Measurements from ENCODE around the gene PTPRCAP.

PTPRCAP gene

DNA sequence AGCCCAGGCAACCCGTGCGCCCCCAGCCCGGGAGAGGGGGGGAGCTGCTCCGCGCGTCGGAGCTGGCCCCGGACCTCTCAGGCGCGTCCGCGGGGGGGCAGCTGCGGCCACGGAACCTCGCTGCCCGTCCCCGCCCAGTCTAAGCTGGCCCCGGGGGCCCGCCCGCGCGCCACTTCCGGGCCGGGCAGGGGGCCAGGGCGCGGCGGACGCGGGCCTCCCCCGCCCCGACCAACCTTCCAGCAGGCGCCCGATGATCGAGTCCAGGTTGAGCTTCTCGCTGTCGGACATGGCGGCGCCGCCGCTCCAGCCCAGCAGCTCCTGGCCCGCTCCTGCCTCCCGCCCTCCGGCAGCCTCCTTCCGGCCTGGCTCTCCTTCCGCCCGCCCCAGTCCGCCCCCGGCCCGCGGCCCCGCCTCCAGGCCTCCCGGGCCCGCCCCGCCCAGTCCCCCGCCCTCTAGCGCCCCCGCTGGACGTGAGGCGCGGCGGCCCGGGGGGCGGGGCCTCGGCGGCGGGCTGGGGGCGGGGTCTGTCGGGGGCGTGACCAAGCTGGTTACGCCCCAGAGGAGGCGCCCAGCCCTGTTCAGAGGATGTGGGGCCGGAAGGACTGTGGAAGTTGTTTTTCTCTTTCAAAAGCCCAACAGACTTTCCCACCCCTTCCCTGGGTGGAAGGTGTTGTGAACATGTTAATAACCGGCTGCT lies 35.8 kb downstream of the PTPRCAP start, which contains the start of gene PPP1CA:
PPP1CA (minus strand) TSS at position 364 of the 697 bp plus-strand sequence; CDS start at position 288, 76 bp downstream.
- Histone ChIP-seq H3K27me3 (ENCODE audit: control insufficient read depth in 2 of 2, insufficient read depth in 2 of 2, low read length in 2 of 2) (no peaks in the 10 kb centered on the region), H3K4me3 (ENCODE audit: low read length in 2 of 2) (peak within 1 kb of the TSS; percentile 73 to 83), H3K9ac (ENCODE audit: low read depth in 1 of 2, low read length in 2 of 2) (peak within 1 kb of the TSS; percentile 84 to 97), H3K9me3 (ENCODE audit: control insufficient read depth in 2 of 2, low read length in 2 of 2) (no peaks in the 10 kb centered on the region), H3K27ac (ENCODE audit: low read depth in 2 of 2, low read length in 2 of 2) (peak within 1 kb of the TSS; percentile 88 to 97), H3K4me1 (ENCODE audit: control insufficient read depth in 2 of 2, insufficient read depth in 2 of 2, low read length in 2 of 2) (peaks cover 18 to 24% of the 10 kb centered on the region in 2 donors), H3K36me3 (ENCODE audit: control insufficient read depth in 2 of 2, insufficient read depth in 2 of 2, low read length in 2 of 2) (peaks cover 24 to 27% of the 10 kb centered on the region in 2 donors)

DNA sequence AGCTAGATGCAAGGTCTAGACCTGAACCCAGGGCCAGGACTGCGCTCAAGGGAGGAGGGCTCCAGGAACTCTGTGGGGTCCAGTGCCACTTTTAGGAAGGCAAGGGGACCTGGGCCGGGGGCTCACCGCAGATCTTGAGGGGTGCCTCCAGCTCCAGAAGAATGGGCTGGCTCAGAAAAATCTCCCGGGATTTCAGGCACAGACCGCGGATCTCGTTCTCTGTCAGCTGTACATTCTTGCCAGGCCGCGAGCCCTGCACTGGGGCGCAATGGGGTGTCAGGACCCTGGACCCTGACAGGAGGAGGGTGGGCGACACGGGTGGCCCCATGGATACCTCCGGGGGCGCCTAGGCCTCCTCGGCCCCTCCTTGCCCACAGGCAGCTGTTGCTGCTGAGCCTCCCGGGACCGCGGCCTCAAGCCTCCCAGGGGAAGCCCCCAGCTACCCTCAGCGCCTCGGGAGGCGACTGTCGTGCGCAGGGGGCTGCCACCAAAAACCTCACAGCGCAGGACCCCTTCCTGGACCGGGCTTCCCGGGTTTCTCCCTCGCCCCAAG lies 36.5 kb downstream of the PTPRCAP start:
- H3K27ac ChIP-seq (ENCODE audit: low read depth in 2 of 2, low read length in 2 of 2), result peak overlapping the region; percentile 84 to 92
- H3K4me1 ChIP-seq (ENCODE audit: control insufficient read depth in 2 of 2, insufficient read depth in 2 of 2, low read length in 2 of 2), result peaks cover 18 to 24% of the 10 kb centered on the region in 2 donors
- H3K27me3 ChIP-seq (ENCODE audit: control insufficient read depth in 2 of 2, insufficient read depth in 2 of 2, low read length in 2 of 2), result no peaks in the 10 kb centered on the region
- H3K36me3 ChIP-seq (ENCODE audit: control insufficient read depth in 2 of 2, insufficient read depth in 2 of 2, low read length in 2 of 2), result peaks cover 24 to 27% of the 10 kb centered on the region in 2 donors
- H3K9me3 ChIP-seq (ENCODE audit: control insufficient read depth in 2 of 2, low read length in 2 of 2), result no peaks in the 10 kb centered on the region
- H3K9ac ChIP-seq (ENCODE audit: low read depth in 1 of 2, low read length in 2 of 2), result peak overlapping the region; percentile 84 to 97
- peak overlapping the region; percentile 73 to 83 for H3K4me3 ChIP-seq (ENCODE audit: low read length in 2 of 2)

DNA sequence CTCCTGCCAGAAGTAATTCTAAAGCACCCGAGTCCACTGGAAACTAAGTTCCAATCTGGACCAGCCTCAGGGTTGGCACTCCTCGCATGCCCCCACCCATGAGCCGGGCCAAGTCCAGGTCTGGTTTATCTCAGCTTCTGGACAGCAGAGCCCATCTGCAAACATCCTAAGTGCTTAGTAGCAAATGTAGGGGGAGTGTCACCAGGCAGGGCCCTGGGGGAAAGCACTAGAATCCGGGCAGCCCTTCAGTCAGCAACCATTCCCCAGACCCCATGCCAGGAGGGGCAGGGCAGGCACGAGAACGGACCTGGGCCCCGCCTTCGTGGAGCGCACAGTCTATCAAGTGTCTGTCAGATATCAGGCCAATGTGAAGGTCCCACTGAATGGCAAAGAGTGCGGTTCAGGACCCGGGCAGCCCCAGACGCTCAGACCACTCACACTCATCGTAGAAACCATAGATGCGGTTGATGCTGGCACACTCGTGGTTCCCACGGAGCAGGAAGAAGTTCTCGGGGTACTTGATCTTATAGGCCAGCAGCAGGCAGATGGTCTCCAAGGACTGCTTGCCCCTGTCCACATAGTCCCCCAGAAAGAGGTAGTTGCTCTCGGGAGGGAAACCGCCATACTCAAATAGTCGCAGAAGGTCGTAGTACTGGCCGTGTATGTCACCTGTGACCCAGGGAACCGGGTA lies 37.1 kb downstream of the PTPRCAP start:
- Histone ChIP-seq H3K9ac (ENCODE audit: low read depth in 1 of 2, low read length in 2 of 2) (peak overlapping the region; percentile 84 to 97), H3K9me3 (ENCODE audit: control insufficient read depth in 2 of 2, low read length in 2 of 2) (no peaks in the 10 kb centered on the region), H3K4me1 (ENCODE audit: control insufficient read depth in 2 of 2, insufficient read depth in 2 of 2, low read length in 2 of 2) (peaks cover 18 to 24% of the 10 kb centered on the region in 2 donors), H3K27me3 (ENCODE audit: control insufficient read depth in 2 of 2, insufficient read depth in 2 of 2, low read length in 2 of 2) (no peaks in the 10 kb centered on the region), H3K36me3 (ENCODE audit: control insufficient read depth in 2 of 2, insufficient read depth in 2 of 2, low read length in 2 of 2) (peaks cover 24 to 27% of the 10 kb centered on the region in 2 donors), H3K4me3 (ENCODE audit: low read length in 2 of 2) (peak overlapping the region; percentile 73 to 83), H3K27ac (ENCODE audit: low read depth in 2 of 2, low read length in 2 of 2) (peak overlapping the region; percentile 84 to 92)

DNA sequence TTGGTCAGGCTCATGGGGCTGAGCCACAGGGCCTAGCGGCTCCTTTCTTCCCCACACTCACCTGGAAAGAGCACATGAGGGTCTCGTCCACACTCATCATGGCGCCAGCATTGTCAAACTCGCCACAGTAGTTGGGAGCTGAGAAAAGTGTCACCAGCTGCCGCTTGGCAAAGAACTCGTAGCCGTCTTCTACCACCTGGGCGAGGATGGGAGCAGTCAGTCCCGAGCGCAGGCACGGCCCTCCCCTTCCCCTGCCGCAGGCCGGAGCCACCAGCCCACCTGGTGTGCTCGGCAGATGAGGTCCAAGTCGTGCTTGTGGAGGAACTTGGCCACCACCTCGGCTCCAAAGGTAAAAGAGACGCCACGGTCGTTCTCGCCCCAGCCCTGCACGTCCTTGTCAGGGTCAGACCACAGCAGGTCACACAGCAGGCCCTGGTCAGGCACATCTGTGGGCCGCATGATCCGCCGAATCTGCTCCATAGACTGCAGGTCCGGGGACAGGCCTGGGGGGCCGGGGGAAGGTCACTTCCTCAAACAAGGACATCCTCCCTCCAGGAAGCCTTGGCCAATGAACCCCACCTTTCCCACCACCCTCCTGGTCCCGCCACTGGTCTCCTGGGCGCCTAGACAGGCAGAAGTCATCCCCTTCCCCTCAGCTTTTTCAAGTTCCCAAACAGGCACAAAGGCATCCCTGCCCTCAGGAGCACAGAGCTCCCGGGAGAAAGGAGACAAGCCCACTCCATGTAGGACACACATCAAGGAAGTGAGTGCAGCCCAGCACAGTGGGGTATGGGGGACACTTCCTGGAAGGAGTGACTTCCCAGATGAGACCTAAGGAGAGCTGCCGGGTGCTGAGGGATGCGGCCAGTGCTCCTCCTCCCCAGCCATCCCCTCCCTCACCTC lies 38.6 kb downstream of the PTPRCAP start:
- H3K36me3 ChIP-seq (ENCODE audit: control insufficient read depth in 2 of 2, insufficient read depth in 2 of 2, low read length in 2 of 2), result peaks cover 24 to 27% of the 10 kb centered on the region in 2 donors
- no peak overlapping the region for H3K27ac ChIP-seq (ENCODE audit: low read depth in 2 of 2, low read length in 2 of 2)

DNA sequence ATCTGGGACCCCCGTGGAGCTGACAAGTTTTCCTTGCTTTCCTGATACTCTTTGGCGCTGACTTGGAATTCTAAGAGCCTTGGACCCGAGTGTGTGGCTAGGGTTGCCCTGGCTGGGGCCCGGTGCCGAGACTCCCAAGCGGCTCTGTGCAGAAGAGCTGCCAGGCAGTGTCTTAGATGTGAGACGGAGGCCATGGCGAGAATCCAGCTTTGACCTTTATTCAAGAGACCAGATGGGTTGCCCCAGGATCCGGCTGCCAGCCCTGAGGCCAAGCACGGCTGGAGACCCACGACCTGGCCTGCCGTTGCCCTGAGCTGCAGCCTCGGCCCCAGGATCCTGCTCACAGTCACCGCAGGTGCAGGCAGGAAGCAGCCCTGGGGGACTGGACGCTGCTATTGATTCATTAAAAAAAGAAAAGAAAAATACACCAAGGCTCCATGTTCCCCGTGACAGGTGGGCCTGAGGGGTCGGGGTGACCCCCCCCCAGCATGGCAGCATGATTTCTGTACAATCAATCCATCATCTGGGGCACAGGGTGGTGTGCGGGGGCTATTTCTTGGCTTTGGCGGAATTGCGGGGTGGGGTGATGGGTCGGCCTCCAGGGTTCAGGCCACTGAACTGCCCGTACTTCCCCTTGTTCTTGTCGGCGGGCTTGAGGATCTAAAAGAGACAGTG lies 39.4 kb downstream of the PTPRCAP start:
- Histone ChIP-seq H3K27ac (ENCODE audit: low read depth in 2 of 2, low read length in 2 of 2) (no peak overlapping the region), H3K4me3 (ENCODE audit: low read length in 2 of 2) (no peak overlapping the region), H3K27me3 (ENCODE audit: control insufficient read depth in 2 of 2, insufficient read depth in 2 of 2, low read length in 2 of 2) (no peaks in the 10 kb centered on the region), H3K9ac (ENCODE audit: low read depth in 1 of 2, low read length in 2 of 2) (no peak overlapping the region), H3K36me3 (ENCODE audit: control insufficient read depth in 2 of 2, insufficient read depth in 2 of 2, low read length in 2 of 2) (peaks cover 24 to 29% of the 10 kb centered on the region in 2 donors), H3K4me1 (ENCODE audit: control insufficient read depth in 2 of 2, insufficient read depth in 2 of 2, low read length in 2 of 2) (peaks cover 18 to 24% of the 10 kb centered on the region in 2 donors), H3K9me3 (ENCODE audit: control insufficient read depth in 2 of 2, low read length in 2 of 2) (no peaks in the 10 kb centered on the region)

More for the DNA sequence above, 38.6 kb downstream of the PTPRCAP start:
- Histone ChIP-seq H3K4me1 (ENCODE audit: control insufficient read depth in 2 of 2, insufficient read depth in 2 of 2, low read length in 2 of 2) (peaks cover 18 to 24% of the 10 kb centered on the region in 2 donors), H3K9me3 (ENCODE audit: control insufficient read depth in 2 of 2, low read length in 2 of 2) (no peaks in the 10 kb centered on the region), H3K27me3 (ENCODE audit: control insufficient read depth in 2 of 2, insufficient read depth in 2 of 2, low read length in 2 of 2) (no peaks in the 10 kb centered on the region), H3K9ac (ENCODE audit: low read depth in 1 of 2, low read length in 2 of 2) (peak overlapping the region in 1 of 2 donors; percentile 24), H3K4me3 (ENCODE audit: low read length in 2 of 2) (no peak overlapping the region)

DNA sequence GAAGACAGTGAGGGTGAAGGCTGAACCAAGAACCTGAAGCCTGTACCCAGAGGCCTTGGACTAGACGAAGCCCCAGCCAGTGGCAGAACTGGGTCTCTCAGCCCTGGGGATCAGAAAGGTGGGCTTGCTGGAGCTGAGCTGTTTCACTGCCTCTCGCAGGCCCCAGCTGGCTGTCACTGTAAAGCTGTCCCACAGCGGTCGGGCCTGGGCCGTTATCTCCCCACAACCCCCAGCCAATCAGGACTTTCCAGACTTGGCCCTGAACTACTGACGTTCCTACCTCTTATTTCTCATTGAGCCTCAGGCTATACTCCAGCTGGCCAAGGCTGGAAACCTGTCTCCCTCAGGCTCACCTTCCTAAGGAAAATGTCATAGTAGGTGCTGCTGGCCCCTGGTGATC lies 39.9 kb downstream of the PTPRCAP start:
- no peaks in the 10 kb centered on the region for H3K27me3 ChIP-seq (ENCODE audit: control insufficient read depth in 2 of 2, insufficient read depth in 2 of 2, low read length in 2 of 2)
- H3K27ac ChIP-seq (ENCODE audit: low read depth in 2 of 2, low read length in 2 of 2), result no peak overlapping the region
- H3K4me1 ChIP-seq (ENCODE audit: control insufficient read depth in 2 of 2, insufficient read depth in 2 of 2, low read length in 2 of 2), result peaks cover 20 to 27% of the 10 kb centered on the region in 2 donors
- H3K9me3 ChIP-seq (ENCODE audit: control insufficient read depth in 2 of 2, low read length in 2 of 2), result no peaks in the 10 kb centered on the region
- H3K9ac ChIP-seq (ENCODE audit: low read depth in 1 of 2, low read length in 2 of 2), result no peak overlapping the region
- no peak overlapping the region for H3K4me3 ChIP-seq (ENCODE audit: low read length in 2 of 2)
- H3K36me3 ChIP-seq (ENCODE audit: control insufficient read depth in 2 of 2, insufficient read depth in 2 of 2, low read length in 2 of 2), result peaks cover 24 to 29% of the 10 kb centered on the region in 2 donors

DNA sequence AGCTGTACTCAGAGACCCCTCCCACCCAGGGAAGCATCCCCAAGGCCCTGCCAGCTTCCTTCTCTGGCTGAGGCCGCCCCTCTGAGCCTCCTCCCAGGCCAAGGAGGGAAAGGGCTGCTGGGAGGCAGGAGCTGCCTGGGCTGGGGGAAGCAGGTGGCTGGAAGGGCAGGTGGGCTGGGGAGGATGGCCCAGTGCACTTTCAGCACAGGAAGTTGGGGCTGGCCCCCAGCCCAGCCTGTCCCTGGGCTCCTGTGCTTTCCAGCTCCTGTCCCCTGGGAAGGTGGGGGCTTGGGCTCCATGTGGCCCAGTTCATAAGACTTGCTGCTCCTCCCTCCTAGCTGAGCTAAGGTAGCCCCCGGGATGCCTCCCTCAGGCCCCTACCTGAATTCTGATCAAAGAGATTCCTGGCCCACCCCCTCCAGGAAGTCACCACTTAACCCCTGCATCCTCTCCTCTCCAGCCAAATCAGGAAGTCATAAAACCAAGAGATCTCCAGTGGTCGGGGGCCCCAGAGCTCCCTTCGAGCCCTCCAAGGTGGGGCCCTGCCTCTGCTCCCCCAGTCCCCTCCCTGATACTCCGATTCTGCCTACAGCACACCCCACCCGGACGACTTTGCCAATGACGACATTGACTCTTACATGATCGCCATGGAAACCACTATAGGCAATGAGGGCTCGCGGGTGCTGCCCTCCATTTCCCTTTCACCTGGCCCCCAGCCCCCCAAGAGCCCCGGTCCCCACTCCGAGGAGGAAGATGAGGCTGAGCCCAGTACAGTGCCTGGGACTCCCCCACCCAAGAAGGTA lies 40.7 kb downstream of the PTPRCAP start:
- Histone ChIP-seq H3K9ac (ENCODE audit: low read depth in 1 of 2, low read length in 2 of 2) (no peak overlapping the region), H3K27ac (ENCODE audit: low read depth in 2 of 2, low read length in 2 of 2) (no peak overlapping the region), H3K4me3 (ENCODE audit: low read length in 2 of 2) (no peak overlapping the region), H3K27me3 (ENCODE audit: control insufficient read depth in 2 of 2, insufficient read depth in 2 of 2, low read length in 2 of 2) (no peaks in the 10 kb centered on the region), H3K36me3 (ENCODE audit: control insufficient read depth in 2 of 2, insufficient read depth in 2 of 2, low read length in 2 of 2) (peaks cover 24 to 29% of the 10 kb centered on the region in 2 donors), H3K4me1 (ENCODE audit: control insufficient read depth in 2 of 2, insufficient read depth in 2 of 2, low read length in 2 of 2) (peaks cover 17 to 24% of the 10 kb centered on the region in 2 donors), H3K9me3 (ENCODE audit: control insufficient read depth in 2 of 2, low read length in 2 of 2) (no peaks in the 10 kb centered on the region)

DNA sequence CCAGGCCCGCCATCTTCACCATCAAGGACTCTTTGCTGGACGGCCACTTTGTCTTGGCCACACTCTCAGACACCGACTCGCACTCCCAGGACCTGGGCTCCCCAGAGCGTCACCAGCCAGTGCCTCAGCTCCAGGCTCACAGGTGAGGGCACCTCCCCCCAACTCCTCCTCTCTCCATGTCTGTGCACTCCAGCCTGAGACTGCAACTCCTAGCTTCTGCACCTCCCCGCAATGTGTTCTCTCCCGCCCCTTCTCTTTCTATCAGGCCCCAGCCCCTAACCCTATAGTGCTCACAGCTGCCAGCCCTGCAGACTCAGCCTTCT lies 41.3 kb downstream of the PTPRCAP start:
- H3K27me3 ChIP-seq (ENCODE audit: control insufficient read depth in 2 of 2, insufficient read depth in 2 of 2, low read length in 2 of 2), result no peaks in the 10 kb centered on the region
- H3K9ac ChIP-seq (ENCODE audit: low read depth in 1 of 2, low read length in 2 of 2), result no peak overlapping the region
- peaks cover 24 to 29% of the 10 kb centered on the region in 2 donors for H3K36me3 ChIP-seq (ENCODE audit: control insufficient read depth in 2 of 2, insufficient read depth in 2 of 2, low read length in 2 of 2)
- H3K9me3 ChIP-seq (ENCODE audit: control insufficient read depth in 2 of 2, low read length in 2 of 2), result no peaks in the 10 kb centered on the region
- H3K4me3 ChIP-seq (ENCODE audit: low read length in 2 of 2), result no peak overlapping the region
- H3K4me1 ChIP-seq (ENCODE audit: control insufficient read depth in 2 of 2, insufficient read depth in 2 of 2, low read length in 2 of 2), result peaks cover 20 to 24% of the 10 kb centered on the region in 2 donors
- no peak overlapping the region for H3K27ac ChIP-seq (ENCODE audit: low read depth in 2 of 2, low read length in 2 of 2)
